Tibial artery (tissue), 4 donors: ENCODE measurements around the gene ZNF227.
"Not testable (repeated sequence)": the region's sequence is repeated elsewhere in the genome, so short reads cannot be mapped to it uniquely, and the experiment has no call there.

ENCODE experiments used
- DNase-seq, 2 donors: peaks; one replicate each; pipeline ENCODE4 v3.0.0-alpha.2; 2019
- H3K27ac ChIP-seq, 2 donors: fragments of 200-600 bp; sonication (generic) in 1 of 2; 1 replicate in 1 of 2; 2 replicates in 1 of 2; pipeline ENCODE4 v1.5.1; 2018 to 2019; ENCODE audit warnings: mild to moderate bottlenecking in 1 of 2
- H3K27me3 ChIP-seq, 2 donors: fragments of 200-600 bp; sonication (generic) in 1 of 2; one replicate each; pipeline versions ENCODE4 v1.5.1 to v1.6.0; 2016 to 2019
- H3K36me3 ChIP-seq, 3 donors: fragments of 200-600 bp; sonication (generic) in 2 of 3; one replicate each; pipeline ENCODE4 v1.5.1; 2016 to 2019; ENCODE audit warnings: mild to moderate bottlenecking in 2 of 3
- H3K4me1 ChIP-seq, 4 donors: fragments of 200-600 bp; sonication (generic) in 2 of 4; 1 replicate in 3 of 4; 2 replicates in 1 of 4; pipeline ENCODE4 v1.5.1; 2016 to 2019
- H3K4me3 ChIP-seq, 2 donors: fragments of 200-600 bp; sonication (generic) in 1 of 2; 1 replicate in 1 of 2; 2 replicates in 1 of 2; pipeline ENCODE4 v1.5.1; 2018 to 2019; ENCODE audit warnings: mild to moderate bottlenecking in 2 of 2
- H3K9me3 ChIP-seq, 3 donors: fragments of 200-600 bp; sonication (generic) in 1 of 3; one replicate each; pipeline ENCODE4 v1.5.1; 2016 to 2019
- intact Hi-C: fragments of 100-400 bp; cut with DNase I; formaldehyde crosslinking; loops from one replicate; pipeline ENCODE4 v1.15.0; 2023; ENCODE audit warnings: low total_unique reads
- TF ChIP-seq, protein P1 (sequence below), 2 experiments: fragments of 200-600 bp in 1 of 2; fragments of 450-650 bp in 1 of 2; IDR thresholded peaks; one replicate each; pipeline ENCODE4 v1.5.1; 2017 to 2019; ENCODE audit warnings: antibody characterized with exemption in 2 of 2, mild to moderate bottlenecking in 1 of 2, moderate library complexity in 1 of 2

The ZNF227 gene

DNA sequence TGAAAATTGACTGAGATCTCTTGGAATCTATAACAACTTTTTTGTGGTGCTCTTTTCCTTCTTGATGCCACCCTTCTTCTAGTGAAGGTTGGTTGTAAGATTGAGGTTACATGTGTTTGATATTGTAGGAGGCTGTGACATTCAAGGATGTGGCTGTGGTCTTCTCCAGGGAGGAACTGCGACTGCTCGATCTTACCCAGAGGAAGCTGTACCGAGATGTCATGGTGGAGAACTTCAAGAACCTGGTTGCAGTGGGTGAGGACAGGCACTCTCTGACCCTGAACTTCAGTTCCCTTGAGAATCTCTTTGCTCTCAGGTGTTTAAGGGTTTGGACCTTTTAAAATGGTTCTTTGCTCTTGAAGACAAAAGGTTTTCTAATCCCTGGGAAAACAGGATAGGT is 16.0 kb downstream of the ZNF227 start:
- Histone ChIP-seq H3K9me3 (peaks cover 4 to 89% (median 63%) of the 10 kb centered on the region in 3 donors), H3K4me1 (no peaks in the 10 kb centered on the region), H3K36me3 (peaks cover 78 to 88% (median 86%) of the 10 kb centered on the region in 3 donors), H3K4me3 (no peak overlapping the region), H3K27ac (no peak overlapping the region), H3K27me3 (no peaks in the 10 kb centered on the region)
- TF ChIP-seq, protein P1, sequence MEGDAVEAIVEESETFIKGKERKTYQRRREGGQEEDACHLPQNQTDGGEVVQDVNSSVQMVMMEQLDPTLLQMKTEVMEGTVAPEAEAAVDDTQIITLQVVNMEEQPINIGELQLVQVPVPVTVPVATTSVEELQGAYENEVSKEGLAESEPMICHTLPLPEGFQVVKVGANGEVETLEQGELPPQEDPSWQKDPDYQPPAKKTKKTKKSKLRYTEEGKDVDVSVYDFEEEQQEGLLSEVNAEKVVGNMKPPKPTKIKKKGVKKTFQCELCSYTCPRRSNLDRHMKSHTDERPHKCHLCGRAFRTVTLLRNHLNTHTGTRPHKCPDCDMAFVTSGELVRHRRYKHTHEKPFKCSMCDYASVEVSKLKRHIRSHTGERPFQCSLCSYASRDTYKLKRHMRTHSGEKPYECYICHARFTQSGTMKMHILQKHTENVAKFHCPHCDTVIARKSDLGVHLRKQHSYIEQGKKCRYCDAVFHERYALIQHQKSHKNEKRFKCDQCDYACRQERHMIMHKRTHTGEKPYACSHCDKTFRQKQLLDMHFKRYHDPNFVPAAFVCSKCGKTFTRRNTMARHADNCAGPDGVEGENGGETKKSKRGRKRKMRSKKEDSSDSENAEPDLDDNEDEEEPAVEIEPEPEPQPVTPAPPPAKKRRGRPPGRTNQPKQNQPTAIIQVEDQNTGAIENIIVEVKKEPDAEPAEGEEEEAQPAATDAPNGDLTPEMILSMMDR (IDR thresholded peaks at IDR 0.05) = no peak
- DNase-seq = no peak
- intact Hi-C loops = no loop called here

DNA sequence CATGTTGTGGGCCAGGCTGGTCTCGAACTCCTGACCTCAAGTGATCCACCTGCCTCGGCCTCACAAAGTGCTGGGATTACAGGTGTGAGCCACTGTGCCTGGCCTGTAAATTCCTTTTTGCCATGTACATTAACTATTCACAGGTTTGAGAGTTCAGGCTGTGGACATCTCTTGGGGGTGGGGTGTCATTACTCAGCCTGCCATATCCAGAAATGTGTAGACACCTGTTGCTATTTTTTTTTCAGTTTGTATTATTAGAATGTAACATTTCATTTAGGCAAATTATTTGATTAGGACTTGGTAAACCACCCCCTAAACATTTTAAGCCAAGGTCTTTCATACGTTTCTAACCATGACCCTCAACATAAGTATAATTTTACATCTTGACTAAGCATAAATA is 20.5 kb downstream of the ZNF227 start:
- TF ChIP-seq, protein P1 (IDR thresholded peaks at IDR 0.05) = no peak
- Histone ChIP-seq H3K4me1 (no peaks in the 10 kb centered on the region), H3K9me3 (peaks cover 17 to 98% (median 87%) of the 10 kb centered on the region in 3 donors), H3K4me3 (no peak overlapping the region), H3K27ac (no peak overlapping the region), H3K27me3 (no peaks in the 10 kb centered on the region), H3K36me3 (peaks cover 99 to 100% (median 99%) of the 10 kb centered on the region in 3 donors)
- DNase-seq = no peak
- intact Hi-C loops = no loop called here

DNA sequence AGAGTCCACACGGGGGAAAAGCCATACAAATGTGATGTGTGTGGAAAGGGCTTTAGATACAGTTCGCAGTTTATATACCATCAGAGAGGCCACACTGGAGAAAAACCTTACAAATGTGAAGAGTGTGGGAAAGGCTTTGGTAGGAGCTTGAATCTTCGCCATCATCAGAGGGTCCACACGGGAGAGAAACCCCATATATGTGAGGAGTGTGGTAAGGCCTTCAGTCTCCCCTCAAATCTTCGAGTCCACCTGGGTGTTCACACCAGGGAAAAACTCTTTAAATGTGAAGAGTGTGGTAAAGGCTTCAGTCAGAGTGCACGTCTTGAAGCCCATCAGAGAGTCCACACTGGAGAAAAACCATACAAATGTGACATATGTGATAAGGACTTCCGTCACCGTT is 24.1 kb downstream of the ZNF227 start:
- H3K27me3 ChIP-seq = no peaks in the 10 kb centered on the region
- no peak overlapping the region for H3K4me3 ChIP-seq
- intact Hi-C loops = no loop called here
- H3K9me3 ChIP-seq = peaks cover 14 to 100% (median 90%) of the 10 kb centered on the region in 3 donors
- no peaks in the 10 kb centered on the region for H3K4me1 ChIP-seq
- DNase-seq = no peak
- peaks cover 81 to 96% (median 83%) of the 10 kb centered on the region in 3 donors for H3K36me3 ChIP-seq
- H3K27ac ChIP-seq = no peak overlapping the region
- TF ChIP-seq, protein P1 (IDR thresholded peaks at IDR 0.05) = no peak

DNA sequence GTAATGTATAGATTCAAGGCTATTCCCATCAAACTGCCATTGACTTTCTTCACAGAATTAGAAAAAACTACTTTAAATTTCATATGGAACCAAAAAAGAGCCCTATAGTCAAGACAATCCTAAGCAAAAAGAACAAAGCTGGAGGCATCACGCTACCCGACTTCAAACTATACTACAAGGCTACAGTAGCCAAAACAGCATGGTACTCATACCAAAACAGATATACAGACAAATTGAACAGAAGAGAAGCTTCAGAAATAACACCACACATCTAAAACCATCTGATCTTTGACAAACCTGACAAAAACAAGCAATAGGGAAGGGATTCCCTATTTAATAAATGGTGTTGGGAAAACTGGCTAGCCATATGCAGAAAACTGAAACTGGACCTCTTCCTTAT is 40.0 kb downstream of the ZNF227 start:
- intact Hi-C loops, H3K4me1 ChIP-seq, H3K27ac ChIP-seq, H3K27me3 ChIP-seq, DNase-seq, H3K4me3 ChIP-seq: not testable (repeated sequence)
- peaks cover 0 to 87% (median 72%) of the 10 kb centered on the region in 3 donors for H3K36me3 ChIP-seq
- H3K9me3 ChIP-seq = peaks cover 31 to 100% (median 94%) of the 10 kb centered on the region in 3 donors

DNA sequence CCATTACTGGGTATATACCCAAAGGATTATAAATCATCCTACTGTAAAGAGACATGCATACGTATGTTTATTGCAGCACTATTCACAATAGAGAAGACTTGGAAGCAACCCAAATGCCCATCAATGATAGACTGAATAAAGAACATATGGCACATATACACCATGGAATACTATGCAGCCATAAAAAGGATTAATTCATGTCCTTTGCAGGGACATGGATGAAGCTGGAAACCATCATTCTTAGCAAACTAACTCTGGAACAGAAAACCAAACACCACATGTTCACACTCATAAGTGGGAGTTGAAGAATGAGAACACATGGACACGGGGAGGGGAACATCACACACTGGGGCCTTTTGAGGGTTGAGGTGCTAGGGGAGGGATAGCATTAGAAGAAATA is 41.1 kb downstream of the ZNF227 start:
- DNase-seq, intact Hi-C loops, H3K4me1 ChIP-seq, H3K27ac ChIP-seq, H3K4me3 ChIP-seq, H3K27me3 ChIP-seq: not testable (repeated sequence)
- Histone ChIP-seq H3K36me3 (peaks cover 0 to 82% (median 67%) of the 10 kb centered on the region in 3 donors), H3K9me3 (peaks cover 31 to 100% (median 93%) of the 10 kb centered on the region in 3 donors)

DNA sequence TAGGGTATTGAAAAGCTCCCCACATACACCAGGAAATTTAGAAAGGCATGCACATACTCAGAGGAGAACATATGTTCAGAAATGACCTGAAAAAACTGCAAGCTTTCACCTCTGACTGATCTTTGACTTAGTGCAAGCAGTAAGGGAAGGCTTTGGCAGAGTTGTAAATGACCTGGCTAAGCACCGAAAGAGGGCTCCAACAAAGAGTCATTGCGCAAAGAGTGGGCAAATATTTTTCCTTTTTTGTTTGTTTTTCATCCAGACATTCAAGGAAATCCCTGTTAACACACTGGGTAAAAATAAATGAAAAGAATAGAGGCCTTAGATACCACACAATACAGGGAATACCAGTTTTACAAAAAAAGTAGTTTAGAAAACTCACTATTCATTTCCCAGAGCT is 42.2 kb downstream of the ZNF227 start:
- Histone ChIP-seq H3K27ac (no peak overlapping the region), H3K36me3 (peaks cover 0 to 70% (median 62%) of the 10 kb centered on the region in 3 donors), H3K27me3 (no peaks in the 10 kb centered on the region), H3K4me1 (no peaks in the 10 kb centered on the region), H3K9me3 (peaks cover 28 to 100% (median 85%) of the 10 kb centered on the region in 3 donors), H3K4me3 (no peak overlapping the region)
- intact Hi-C loops = no loop called here
- TF ChIP-seq, protein P1 (IDR thresholded peaks at IDR 0.05) = no peak
- no peak for DNase-seq
